Rectal smooth muscle tissue (tissue), 1 donor: ENCODE results near the gene OR4K17.
"Not testable (repeated sequence)": the region's sequence is repeated elsewhere in the genome, so short reads cannot be mapped to it uniquely, and the experiment has no call there.

Source experiments
- H3K27ac ChIP-seq: one replicate; pipeline ENCODE4 v1.7.0; 2013; ENCODE audit warnings: low read depth, low read length, inconsistent platforms
- H3K27me3 ChIP-seq: one replicate; pipeline ENCODE4 v1.7.0; 2013; ENCODE audit warnings: low read length; ENCODE audit not compliant: control insufficient read depth, insufficient read depth
- H3K36me3 ChIP-seq: one replicate; pipeline ENCODE4 v1.7.0; 2013; ENCODE audit warnings: low read length; ENCODE audit not compliant: control insufficient read depth, insufficient read depth
- H3K4me1 ChIP-seq: one replicate; pipeline ENCODE4 v1.7.0; 2013; ENCODE audit warnings: low read length; ENCODE audit not compliant: control insufficient read depth, insufficient read depth
- H3K4me3 ChIP-seq: one replicate; pipeline ENCODE4 v1.7.0; 2013; ENCODE audit warnings: low read length
- H3K9ac ChIP-seq: one replicate; pipeline ENCODE4 v1.7.0; 2013; ENCODE audit warnings: low read length

Gene OR4K17

GRCh38 chr14:20110438-20110837, at the start of gene OR4K17:
Gene OR4K17 (plus strand): TSS chr14:20110739. CDS start chr14:20117500, 6,761 bp downstream.
- no peak within 1 kb of the TSS for H3K9ac ChIP-seq

GRCh38 chr14:20092050-20092449, 18.5 kb upstream of the OR4K17 start:
- H3K36me3 ChIP-seq: no peaks in the 10 kb centered on the region
- no peak overlapping the region for H3K27ac ChIP-seq
- no peak overlapping the region for H3K9ac ChIP-seq
- no peak overlapping the region for H3K4me3 ChIP-seq
- H3K27me3 ChIP-seq: no peaks in the 10 kb centered on the region
- H3K4me1 ChIP-seq: no peaks in the 10 kb centered on the region

More at GRCh38 chr14:20110438-20110837, at the start of gene OR4K17:
- no peaks in the 10 kb centered on the region for H3K27me3 ChIP-seq
- H3K27ac ChIP-seq: no peak within 1 kb of the TSS
- H3K4me1 ChIP-seq: no peaks in the 10 kb centered on the region
- H3K36me3 ChIP-seq: no peaks in the 10 kb centered on the region
- no peak within 1 kb of the TSS for H3K4me3 ChIP-seq

- Histone ChIP-seq H3K4me1 (no peaks in the 10 kb centered on the region), H3K27me3 (no peaks in the 10 kb centered on the region), H3K9ac (no peak overlapping the region), H3K36me3 (no peaks in the 10 kb centered on the region), H3K27ac (no peak overlapping the region), H3K4me3 (no peak overlapping the region)
These were observed 17.1 kb upstream of the OR4K17 start for GRCh38 chr14:20093442-20093841.

GRCh38 chr14:20098926-20099770, 11.4 kb upstream of the OR4K17 start:
- not testable (repeated sequence) for H3K36me3 ChIP-seq, H3K4me1 ChIP-seq, H3K9ac ChIP-seq, H3K27ac ChIP-seq, H3K27me3 ChIP-seq, H3K4me3 ChIP-seq

GRCh38 chr14:20112321-20112720, 1.8 kb downstream of the OR4K17 start:
- Histone ChIP-seq H3K4me1 (no peaks in the 10 kb centered on the region), H3K27ac (no peak overlapping the region), H3K27me3 (no peaks in the 10 kb centered on the region), H3K36me3 (no peaks in the 10 kb centered on the region), H3K4me3 (no peak overlapping the region), H3K9ac (no peak overlapping the region)

GRCh38 chr14:20116748-20117147, 6.2 kb downstream of the OR4K17 start:
- no peaks in the 10 kb centered on the region for H3K27me3 ChIP-seq
- no peak overlapping the region for H3K27ac ChIP-seq
- no peaks in the 10 kb centered on the region for H3K4me1 ChIP-seq
- H3K36me3 ChIP-seq: no peaks in the 10 kb centered on the region
- no peak overlapping the region for H3K9ac ChIP-seq
- no peak overlapping the region for H3K4me3 ChIP-seq

GRCh38 chr14:20118795-20119194, 8.3 kb downstream of the OR4K17 start:
- H3K27ac ChIP-seq: no peak overlapping the region
- no peaks in the 10 kb centered on the region for H3K27me3 ChIP-seq
- H3K9ac ChIP-seq: no peak overlapping the region
- H3K4me3 ChIP-seq: no peak overlapping the region
- H3K4me1 ChIP-seq: no peaks in the 10 kb centered on the region
- no peaks in the 10 kb centered on the region for H3K36me3 ChIP-seq

GRCh38 chr14:20138520-20138919, 28.0 kb downstream of the OR4K17 start, which contains the start of gene OR4N5:
Gene OR4N5 (plus strand): TSS chr14:20138820. CDS start chr14:20143736, 4,916 bp downstream.
- Histone ChIP-seq H3K4me1 (no peaks in the 10 kb centered on the region), H3K4me3 (no peak within 1 kb of the TSS), H3K27me3 (no peaks in the 10 kb centered on the region)

GRCh38 chr14:20143911-20144310, 33.4 kb downstream of the OR4K17 start:
- Histone ChIP-seq H3K9ac (no peak overlapping the region), H3K4me3 (no peak overlapping the region), H3K4me1 (no peaks in the 10 kb centered on the region), H3K36me3 (no peaks in the 10 kb centered on the region), H3K27me3 (no peaks in the 10 kb centered on the region), H3K27ac (no peak overlapping the region)

More at GRCh38 chr14:20138520-20138919, 28.0 kb downstream of the OR4K17 start, which contains the start of gene OR4N5:
- H3K27ac ChIP-seq: no peak within 1 kb of the TSS
- H3K9ac ChIP-seq: no peak within 1 kb of the TSS
- H3K36me3 ChIP-seq: no peaks in the 10 kb centered on the region

- H3K4me3 ChIP-seq: no peak overlapping the region
- no peak overlapping the region for H3K27ac ChIP-seq
- H3K27me3 ChIP-seq: no peaks in the 10 kb centered on the region
- H3K36me3 ChIP-seq: no peaks in the 10 kb centered on the region
- no peak overlapping the region for H3K9ac ChIP-seq
- no peaks in the 10 kb centered on the region for H3K4me1 ChIP-seq
These were observed 34.3 kb downstream of the OR4K17 start for GRCh38 chr14:20144820-20145219.

- no peaks in the 10 kb centered on the region for H3K36me3 ChIP-seq
- H3K27me3 ChIP-seq: no peaks in the 10 kb centered on the region
- H3K27ac ChIP-seq: no peak overlapping the region
- no peak overlapping the region for H3K4me3 ChIP-seq
- H3K4me1 ChIP-seq: no peaks in the 10 kb centered on the region
- no peak overlapping the region for H3K9ac ChIP-seq
These were observed 53.9 kb downstream of the OR4K17 start for GRCh38 chr14:20164462-20164861.

- Histone ChIP-seq H3K4me1 (no peaks in the 10 kb centered on the region), H3K27ac (no peak overlapping the region), H3K36me3 (no peaks in the 10 kb centered on the region), H3K27me3 (no peaks in the 10 kb centered on the region), H3K9ac (no peak overlapping the region), H3K4me3 (no peak overlapping the region)
These were observed 56.6 kb downstream of the OR4K17 start for GRCh38 chr14:20167091-20167490.

GRCh38 chr14:20169852-20170251, 59.3 kb downstream of the OR4K17 start:
- H3K36me3 ChIP-seq, H3K9ac ChIP-seq, H3K4me1 ChIP-seq, H3K27me3 ChIP-seq, H3K4me3 ChIP-seq, H3K27ac ChIP-seq: not testable (repeated sequence)
